AG08395 (cell line): ENCODE results near the gene TRIO.
A peak's percentile ranks its signal among the peaks of the same experiment; 100 is the strongest.
"Not testable (repeated sequence)": the region's sequence is repeated elsewhere in the genome, so short reads cannot be mapped to it uniquely, and the experiment has no call there.

Source experiments
- DNase-seq: peaks from one replicate; pipeline ENCODE4 v3.0.0; 2012; ENCODE audit warnings: mixed read lengths, low spot score

TRIO gene

DNA sequence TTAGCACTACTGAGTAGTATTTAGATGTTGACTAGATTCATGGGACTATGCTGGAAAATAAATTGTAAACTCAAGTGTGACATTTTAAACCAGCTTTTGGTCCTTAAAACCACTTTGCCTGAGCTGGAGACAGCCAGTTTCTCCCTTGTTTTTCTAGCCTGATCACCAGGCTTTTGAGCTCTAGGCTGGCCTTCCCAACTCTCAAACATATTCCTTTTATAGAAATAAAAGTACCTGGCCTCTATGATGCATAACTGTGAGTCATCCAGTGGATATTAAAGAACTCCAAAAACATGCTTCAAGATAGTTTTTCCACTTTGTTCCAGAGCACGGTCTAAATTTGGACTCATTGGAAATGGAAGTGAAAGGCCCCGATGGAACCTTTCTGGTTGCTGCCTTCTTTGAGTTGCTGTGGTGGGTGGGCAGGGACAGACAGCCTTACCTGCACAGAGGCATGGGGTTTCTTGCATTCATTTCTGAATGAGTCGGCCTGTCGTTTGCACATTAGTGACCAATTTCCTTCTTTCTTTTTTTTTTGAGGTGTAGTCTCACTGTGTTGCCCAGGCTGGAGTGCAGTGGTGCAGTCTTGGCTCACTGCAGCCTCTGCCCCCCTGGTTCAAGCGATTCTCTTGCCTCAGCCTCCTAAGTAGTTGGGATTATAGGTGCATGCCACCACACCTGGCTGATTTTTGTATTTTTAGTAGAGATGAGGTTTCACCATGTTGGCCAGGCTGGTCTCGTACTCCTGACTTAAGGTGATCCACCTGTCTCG is 43.1 kb downstream of the TRIO start:
- no peak for DNase-seq

DNA sequence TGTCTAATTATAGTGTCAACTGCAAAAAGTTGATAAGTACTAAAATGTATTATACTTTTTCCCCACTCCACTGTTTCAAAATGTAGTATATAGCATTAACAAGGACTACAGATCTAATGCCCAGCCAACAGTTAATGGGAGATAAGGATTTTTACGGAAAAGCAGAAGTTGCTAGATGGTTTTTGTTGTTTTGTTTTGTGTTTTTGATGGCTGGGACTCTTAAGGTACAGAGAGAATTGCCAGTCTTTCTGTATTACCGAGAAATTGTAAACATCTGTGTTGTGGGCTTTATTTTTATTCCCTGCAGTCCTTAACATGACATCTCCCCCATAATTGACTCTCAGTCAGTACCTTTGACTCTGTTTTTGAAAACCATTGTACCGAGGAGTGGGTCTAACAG is 44.0 kb downstream of the TRIO start:
- no peak for DNase-seq

DNA sequence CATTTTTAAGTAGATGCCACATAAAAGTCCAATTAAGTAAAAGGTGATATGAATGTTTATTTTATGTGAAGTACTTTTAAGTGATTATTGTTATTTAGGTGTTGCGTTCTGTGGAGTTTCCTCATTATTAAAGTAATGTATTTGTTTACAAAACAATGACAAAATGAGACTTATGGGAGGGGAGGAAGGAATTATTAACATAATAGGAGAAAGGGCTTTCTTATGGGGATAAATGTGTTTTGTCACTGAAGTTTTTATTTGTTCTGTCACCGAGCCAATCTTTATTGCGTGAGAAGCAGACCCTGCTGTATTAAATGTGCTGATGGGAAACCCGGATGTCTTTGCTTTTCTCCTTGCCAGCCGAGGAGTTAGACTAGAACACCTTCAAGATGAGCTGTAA is 44.5 kb downstream of the TRIO start:
- no peak for DNase-seq

DNA sequence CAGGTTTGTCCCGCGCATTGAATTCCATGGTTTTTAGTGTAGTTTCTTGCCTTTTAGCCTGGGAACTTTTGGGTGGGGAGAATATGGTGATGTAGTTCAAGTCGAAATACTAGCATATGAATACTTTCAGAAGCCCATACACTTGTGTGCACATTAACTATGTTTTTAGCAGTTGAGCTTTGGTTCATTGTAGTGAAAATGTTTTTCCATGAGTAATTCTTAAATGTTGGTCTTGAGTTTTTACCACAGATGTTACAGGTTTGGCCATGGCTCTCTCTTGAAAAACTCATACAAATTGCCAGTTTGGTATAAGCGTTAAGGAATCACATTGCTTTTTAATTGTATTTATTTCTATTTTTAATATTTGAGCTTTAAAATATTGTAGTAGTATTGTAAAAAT is 45.6 kb downstream of the TRIO start:
- no peak for DNase-seq

DNA sequence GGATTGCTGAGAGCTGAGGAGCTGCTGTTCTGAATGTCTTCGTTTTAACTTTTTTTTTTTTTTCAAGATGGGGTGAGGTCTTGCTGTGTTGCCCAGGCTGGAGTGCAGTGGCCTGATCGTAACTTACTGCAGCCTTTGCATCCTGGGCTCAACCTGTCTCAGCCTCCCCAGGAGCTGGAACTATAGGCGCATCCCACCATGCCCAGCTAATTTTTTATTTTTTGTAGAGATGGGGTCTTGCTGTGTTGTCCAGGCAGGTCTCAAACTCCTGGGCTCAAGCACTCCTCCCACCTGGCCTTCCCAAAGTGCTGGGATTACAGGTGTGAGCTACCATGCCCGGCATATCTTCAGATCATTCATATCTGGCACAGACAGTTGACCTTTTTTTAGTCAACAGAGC is 46.5 kb downstream of the TRIO start:
- DNase-seq: no peak

DNA sequence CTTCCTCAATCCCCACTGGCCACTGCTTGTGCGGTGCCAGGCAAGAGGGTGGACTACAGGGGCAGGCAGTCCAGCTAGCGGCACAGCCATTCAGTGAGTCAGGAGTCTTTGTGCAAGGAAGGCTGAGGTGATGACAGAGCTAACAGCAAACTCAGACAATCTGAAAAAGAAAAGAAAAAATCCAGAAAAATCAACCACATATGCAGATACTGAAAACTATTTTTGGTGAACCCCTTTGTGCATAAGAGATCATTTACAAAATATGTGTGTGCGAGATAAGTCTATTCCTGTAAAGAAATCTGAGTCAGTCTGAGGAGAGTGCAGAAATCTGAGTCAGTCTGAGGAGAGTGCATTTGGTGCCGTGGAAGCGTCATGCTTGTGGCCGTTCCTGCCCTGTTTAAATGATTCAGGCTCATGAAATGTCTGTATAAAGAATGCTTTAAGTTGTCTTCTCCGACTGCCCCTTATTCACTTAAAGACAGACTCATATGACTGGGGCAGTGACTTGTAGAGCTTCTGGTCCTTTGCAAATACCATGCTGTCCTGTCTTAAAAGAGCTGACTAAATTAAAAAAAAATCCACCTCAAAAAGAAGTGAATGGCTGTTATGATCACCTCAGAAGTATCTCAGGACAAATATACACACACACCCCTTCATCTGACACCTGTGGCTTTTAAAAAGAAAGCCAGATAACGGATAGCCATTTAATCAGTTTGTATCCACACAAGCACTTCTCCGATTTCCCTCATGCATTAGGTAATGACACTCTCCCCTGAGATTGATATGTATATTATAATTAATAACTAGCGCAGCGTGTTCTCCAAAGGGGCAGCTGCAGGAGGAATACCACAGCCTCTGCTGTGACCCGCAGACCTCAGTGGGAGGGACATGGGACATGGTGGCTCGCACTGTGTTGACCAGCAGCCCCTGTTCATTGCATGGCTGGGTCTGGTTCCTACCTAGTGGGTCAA is 47.3 kb downstream of the TRIO start:
- DNase-seq: peak; percentile 89

DNA sequence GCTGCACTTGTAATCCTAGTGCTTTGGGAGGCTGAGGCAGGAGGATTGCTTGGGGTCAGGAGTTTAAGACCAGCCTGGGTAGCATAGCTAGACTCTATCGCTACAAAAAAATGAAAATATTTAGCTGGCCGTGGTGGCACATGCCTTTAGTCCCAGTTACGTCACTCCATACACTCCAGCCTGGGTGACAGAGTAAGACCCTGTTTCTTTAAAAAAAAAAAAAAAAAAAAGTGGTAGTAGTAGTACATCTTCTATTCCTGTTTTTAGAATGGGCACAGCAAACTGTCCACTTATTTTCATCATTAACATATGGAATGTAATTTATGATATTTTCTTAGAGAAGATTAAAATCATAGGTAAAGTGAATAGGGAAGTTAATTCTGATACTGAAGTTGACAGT is 48.2 kb downstream of the TRIO start:
- DNase-seq: no peak

DNA sequence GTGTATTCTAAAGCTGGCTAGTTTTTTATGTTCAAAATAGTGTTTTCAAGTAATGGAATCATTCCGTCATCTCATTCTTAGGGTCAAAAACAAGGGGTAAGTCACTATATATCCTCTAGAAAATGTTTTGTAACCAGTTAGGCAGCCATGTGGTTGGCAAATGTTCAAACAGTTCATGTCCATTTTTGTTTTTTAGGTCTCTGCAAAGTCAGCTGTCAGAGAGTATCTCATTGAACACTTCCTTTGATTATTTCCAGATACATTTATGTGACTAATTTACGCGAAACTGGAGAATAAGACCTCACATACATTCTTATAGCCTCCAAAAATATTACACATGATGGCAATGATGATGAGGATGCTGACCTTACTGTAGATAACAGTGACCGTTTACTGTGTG is 50.4 kb downstream of the TRIO start:
- no peak for DNase-seq

DNA sequence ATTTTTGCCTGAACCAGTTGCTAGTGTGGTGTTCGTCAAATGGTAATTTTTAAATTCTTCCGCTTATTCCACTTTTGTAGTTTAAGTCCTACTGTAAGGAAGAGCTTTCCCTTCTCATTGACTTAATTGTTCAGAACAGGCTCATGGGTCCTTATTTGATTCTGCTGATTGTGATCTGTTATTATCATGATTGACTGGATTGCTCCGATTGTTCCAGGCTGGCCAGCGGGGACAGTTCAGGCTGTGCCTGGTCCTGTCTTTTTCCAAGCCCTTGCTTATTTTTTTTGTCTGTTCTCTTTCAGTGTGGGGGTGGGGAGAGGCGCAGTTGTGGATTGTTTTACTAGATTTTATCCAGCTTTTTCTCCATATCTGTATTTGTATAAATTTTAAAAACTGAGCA is 52.4 kb downstream of the TRIO start:
- no peak for DNase-seq

DNA sequence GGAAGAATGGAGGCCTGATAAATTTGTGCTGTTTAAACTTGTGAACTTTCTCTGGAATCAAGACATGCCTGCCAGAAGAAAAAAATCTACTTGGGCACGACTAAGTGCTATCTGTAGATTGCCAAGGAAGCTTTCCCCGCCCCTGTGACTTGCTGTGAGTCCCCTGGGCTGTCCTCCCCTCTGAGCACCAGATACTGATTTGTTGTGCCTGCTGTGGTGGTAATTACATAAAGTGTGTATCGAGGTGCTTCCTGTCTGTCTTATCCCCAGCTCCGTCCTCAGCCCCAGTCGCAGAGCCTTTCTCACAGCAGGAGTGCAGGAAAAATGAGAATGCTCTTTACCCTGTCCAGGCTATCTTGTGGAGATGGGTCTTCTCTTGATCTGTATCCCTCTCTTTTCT is 53.9 kb downstream of the TRIO start:
- no peak for DNase-seq

DNA sequence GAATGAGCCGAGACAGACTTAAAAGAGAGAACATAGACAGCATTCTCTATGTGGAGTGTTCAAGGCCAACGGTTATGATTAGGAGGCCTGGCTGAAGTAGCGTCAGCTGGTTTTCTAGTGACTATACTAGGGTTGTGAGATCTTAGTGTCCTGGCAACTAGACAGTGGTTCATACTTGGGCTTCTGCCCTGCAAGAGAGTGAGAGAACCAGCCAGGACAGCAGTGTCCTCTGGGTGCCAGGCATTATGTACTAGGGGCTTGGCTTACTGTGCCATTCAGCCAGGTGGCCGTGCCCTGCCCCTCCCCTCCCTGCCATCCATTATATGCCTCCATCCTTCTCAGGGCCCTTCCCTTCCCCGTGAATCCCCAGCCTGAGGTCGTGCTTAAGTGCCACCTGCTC is 56.8 kb downstream of the TRIO start:
- DNase-seq: no peak

DNA sequence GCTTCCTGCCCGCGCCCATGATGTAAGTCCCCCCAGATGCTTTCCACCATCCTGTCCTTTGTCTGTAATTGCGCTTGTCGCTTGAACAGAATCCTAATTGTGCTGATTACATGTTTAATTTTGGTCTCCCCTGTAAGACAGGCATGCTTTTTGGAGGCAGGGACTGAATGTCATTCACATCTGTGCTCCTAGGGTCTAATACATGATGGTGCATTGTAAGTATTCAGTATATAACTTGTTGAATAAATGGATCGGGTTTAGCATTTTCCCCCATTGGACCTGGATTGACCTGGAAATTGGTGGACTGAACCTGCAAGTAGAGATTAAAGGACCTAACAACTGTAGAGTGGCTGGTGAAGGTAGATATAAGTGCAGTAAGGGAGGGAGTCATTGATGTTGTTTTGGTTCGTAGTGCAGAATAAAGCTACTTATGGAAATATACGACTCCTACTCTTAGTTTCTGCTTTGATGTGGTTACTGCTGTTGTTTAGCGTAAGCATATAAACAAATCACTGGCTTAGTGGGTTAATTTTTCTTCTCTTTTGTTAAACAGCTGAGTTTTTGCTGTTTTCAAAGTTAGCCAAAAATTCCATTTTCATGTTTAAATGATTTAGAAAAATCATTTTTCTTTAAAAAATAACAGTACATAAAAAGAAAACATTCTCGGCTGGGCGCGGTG is 57.3 kb downstream of the TRIO start:
- DNase-seq: no peak

DNA sequence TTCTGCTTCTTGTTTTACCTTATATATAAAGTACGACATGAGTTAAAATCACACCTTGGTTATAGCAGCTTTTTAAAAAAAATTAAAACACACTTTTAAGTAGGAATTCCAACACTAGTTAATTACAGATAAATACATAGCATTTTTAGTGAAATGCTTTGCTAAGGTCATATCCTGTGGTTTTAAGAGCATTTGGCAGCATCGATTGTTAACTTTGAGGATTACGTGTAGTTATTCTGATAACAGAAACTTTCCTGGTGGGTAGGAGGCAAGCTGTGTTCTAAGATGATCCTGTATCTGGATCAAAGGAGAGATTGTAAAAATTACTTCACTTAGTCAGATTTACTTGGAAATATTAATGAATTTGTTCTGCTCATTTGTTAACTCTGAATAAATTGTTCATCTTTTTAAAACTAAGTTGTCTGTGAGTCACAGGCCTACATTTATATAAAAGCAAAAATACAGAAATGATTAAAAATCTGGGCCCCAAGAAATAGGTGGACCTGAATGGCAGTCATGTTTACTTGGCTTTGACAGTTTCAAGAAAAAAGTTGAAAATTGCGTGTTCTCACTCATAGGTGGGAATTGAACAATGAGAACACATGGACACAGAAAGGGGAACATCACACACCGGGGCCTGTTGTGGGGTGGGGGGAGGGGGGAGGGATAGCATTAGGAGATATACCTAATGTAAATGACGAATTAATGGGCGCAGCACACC is 58.3 kb downstream of the TRIO start:
- no peak for DNase-seq

DNA sequence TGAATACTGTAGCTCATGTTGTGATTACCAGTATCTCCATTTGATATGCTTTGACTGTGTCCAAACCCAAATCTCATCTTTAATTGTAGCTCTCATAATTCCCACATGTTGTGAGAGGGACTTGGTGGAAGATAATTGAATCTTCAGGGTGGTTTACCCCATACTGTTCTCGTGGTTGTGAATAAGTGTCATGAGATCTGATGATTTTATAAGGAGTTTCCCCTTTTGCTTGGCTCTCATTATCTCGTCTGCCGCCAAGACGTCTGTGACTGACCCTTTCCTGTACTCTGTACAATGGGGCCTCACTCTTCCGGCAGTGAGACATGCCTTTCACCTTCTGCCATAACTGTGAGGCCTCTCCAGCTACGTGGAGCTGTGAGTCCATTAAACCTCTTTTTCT is 59.3 kb downstream of the TRIO start:
- no peak for DNase-seq

DNA sequence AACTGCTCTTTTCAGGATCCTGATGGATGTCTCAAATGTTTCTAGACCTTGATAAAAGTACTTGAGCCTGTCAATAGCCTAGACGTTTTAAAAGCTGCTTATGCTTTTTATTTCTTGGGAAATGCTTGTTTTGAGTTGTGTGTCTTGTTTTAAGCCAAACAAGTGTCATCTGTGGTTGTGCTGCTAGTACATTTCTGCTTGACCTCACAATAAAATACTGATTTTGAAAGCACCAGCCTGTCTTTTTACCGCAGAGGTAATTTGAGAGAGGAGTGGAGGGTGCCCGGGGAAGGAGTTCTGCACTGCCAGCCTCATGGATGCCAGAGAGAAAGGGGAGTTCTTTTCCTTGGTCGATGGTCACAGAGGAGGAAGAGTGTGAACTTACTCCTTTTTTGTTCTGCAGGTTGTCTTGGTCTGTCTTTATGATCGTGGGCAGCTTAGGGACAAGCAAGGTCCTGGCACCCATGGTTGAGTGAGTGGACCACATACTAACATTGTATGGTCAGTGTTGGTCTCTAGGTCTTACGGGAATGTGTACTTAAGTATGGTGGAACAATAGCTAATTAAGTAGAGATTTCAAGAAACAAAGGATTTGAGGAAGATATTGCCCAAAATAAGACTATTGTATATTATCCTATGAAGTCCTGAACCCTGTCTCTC is 61.0 kb downstream of the TRIO start:
- DNase-seq: no peak

DNA sequence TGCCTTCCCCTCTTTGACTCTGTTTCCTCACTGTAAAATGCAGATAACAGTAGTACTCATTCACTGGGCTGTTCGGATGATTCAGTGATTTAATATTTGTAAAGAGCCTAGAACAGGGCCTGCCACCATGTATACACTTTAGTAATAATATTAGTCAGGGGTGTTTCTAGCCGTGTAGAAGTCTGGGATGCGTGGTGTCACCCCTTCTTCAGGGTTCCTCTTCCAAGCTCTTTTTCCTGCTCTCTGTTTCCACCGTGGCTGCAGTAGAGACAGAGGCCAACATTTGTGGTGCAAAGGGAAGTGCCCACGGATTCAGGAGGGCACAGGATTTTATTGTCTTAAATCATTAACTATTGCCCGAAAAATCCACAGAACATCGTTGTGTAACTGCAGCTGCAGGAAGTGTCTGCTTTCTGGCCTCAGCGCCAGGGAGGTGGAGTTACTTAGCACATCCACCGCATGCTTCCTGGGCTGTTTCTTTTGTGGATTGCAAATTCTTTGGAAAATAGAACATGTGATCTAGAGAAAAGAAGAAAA is 61.7 kb downstream of the TRIO start:
- DNase-seq: peak; percentile 65

DNA sequence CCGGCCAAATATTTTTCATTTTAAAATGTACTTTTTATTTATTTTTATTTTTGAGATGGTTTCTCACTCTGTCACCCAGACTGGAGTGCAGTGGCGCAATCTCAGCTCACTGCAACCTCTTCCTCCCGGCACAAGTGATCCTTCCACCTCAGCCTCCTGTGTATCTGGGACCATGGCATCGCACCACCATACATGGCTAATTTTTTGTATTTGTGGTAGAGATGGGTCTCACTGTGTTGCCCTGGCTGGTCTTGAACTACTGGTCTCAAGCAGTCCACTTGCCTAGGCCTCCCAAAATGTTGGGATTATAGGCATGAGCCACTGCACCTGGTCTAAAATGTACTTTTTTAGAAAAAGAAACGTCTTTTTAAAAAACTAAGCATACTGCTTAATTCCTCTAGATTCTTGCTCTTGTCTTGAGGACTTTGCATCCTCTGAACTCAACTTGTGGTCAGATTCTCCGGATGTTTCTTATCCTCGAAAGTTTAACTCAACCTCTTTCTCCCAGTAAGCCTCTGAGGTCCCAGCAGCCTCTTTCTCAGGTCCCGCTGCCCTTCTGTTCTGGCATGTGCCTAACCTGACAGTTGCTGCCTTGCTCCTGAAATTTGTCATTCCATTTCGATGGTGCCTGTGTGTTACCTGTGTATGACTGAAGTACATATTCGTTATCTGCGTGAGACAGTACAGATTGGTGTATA is 63.0 kb downstream of the TRIO start:
- DNase-seq: no peak

DNA sequence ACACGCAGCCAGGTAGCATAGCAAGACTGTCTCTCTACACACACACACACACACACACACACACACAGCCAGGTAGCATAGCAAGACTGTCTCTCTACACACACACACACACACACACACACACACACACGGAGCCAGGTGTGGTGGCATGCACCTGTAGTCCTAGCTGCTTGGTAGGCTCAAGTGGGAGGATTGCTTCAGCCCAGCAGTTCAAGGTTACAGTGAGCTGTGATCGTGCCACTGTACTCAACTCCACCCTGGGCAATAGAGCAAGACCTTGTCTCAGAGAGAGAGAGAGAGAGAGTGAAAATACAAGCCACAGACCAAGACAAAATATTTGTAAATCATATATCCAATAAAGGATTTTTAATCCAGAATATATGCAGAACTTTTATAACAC is 64.3 kb downstream of the TRIO start:
- DNase-seq: not testable (repeated sequence)

DNA sequence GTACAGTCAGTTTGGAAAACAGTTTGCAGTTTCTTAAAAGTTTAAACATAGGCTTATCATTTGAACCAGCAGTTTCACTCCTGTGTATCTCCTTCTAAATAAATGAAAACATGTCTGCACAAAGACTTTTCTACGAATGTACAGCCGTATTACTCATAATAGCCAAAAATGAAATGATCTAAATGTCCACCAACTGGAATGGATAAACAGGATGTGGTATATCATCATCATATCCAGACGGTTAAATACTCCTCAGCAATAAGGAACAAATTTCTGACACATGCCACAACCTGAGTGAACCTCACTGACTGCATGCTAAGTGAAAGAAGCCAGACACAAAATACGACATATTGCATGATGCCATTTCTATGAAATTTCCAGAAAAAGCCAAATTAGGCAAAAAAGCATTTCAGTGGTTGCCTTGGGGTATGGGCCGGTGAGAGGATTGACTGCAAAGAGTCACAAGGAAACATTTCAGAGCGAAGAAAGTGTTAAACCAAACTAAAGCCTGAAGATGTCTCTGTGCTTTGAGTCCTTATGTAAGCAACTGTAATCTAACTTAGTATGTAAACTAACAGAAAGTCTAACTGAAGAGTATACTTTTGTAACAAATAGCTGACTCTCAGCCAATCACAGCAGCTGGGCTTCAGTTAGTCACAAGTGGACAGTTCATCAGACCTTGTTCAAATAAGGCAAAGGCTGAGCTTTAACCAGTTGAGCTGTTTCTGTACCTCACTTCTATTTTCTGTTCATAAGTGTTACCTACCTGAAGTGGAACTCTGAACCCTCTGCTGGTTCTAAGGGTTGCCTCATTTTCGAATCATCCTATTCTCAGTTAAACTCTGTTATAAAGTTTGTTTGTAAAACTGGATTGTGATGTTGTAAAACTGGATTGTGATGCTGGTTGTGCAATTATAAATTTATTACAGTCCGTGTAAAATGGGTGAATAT is 65.2 kb downstream of the TRIO start:
- peak; percentile 19 for DNase-seq
